HL-60 (cell line): ENCODE measurements around the gene GMPR.

Experiments used
- POLR2AphosphoS5 ChIP-seq: IDR thresholded peaks from 2 replicates; pipeline ENCODE4 v1.6.1; 2012; ENCODE audit warnings: low read depth
- TF ChIP-seq, protein P1 (sequence below): IDR thresholded peaks from one replicate; pipeline ENCODE4 v1.5.1; 2011; ENCODE audit warnings: low read length, control low read depth, inconsistent platforms; ENCODE audit not compliant: insufficient read depth
- TF ChIP-seq, protein P2 (sequence below): IDR thresholded peaks from 2 replicates; pipeline ENCODE4 v1.6.1; 2012; ENCODE audit warnings: low read depth; ENCODE audit not compliant: insufficient replicate concordance

- TF ChIP-seq, protein P1, sequence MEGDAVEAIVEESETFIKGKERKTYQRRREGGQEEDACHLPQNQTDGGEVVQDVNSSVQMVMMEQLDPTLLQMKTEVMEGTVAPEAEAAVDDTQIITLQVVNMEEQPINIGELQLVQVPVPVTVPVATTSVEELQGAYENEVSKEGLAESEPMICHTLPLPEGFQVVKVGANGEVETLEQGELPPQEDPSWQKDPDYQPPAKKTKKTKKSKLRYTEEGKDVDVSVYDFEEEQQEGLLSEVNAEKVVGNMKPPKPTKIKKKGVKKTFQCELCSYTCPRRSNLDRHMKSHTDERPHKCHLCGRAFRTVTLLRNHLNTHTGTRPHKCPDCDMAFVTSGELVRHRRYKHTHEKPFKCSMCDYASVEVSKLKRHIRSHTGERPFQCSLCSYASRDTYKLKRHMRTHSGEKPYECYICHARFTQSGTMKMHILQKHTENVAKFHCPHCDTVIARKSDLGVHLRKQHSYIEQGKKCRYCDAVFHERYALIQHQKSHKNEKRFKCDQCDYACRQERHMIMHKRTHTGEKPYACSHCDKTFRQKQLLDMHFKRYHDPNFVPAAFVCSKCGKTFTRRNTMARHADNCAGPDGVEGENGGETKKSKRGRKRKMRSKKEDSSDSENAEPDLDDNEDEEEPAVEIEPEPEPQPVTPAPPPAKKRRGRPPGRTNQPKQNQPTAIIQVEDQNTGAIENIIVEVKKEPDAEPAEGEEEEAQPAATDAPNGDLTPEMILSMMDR: no peak
- no peak for TF ChIP-seq POLR2AphosphoS5
- TF ChIP-seq, protein P2, sequence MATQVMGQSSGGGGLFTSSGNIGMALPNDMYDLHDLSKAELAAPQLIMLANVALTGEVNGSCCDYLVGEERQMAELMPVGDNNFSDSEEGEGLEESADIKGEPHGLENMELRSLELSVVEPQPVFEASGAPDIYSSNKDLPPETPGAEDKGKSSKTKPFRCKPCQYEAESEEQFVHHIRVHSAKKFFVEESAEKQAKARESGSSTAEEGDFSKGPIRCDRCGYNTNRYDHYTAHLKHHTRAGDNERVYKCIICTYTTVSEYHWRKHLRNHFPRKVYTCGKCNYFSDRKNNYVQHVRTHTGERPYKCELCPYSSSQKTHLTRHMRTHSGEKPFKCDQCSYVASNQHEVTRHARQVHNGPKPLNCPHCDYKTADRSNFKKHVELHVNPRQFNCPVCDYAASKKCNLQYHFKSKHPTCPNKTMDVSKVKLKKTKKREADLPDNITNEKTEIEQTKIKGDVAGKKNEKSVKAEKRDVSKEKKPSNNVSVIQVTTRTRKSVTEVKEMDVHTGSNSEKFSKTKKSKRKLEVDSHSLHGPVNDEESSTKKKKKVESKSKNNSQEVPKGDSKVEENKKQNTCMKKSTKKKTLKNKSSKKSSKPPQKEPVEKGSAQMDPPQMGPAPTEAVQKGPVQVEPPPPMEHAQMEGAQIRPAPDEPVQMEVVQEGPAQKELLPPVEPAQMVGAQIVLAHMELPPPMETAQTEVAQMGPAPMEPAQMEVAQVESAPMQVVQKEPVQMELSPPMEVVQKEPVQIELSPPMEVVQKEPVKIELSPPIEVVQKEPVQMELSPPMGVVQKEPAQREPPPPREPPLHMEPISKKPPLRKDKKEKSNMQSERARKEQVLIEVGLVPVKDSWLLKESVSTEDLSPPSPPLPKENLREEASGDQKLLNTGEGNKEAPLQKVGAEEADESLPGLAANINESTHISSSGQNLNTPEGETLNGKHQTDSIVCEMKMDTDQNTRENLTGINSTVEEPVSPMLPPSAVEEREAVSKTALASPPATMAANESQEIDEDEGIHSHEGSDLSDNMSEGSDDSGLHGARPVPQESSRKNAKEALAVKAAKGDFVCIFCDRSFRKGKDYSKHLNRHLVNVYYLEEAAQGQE: no peak
Measured at GRCh38 chr6:16248271-16248853, 10.0 kb downstream of the GMPR start.
